GM12878 (cell line): Measurements from ENCODE around the gene FARSB. TPM values are rescaled to one million over a fixed set of nuclear protein-coding genes. Genes with fewer than 3 reads are reported as not detected.

Experiments used
- ATAC-seq: fragments of 200-7000 bp; cut with Tn5 transposase; 3 replicates; pipeline ENCODE4 v1.9.1; 2020; ENCODE audit warnings: mild to moderate bottlenecking, moderate library complexity
- BruUV-seq: library from RNA; stranded (reverse); fragments of 400-500 nt; replicated peaks from 2 replicates; lab custom pipeline; 2021; lab: Mats Ljungman, UMichigan
- CTCF ChIA-PET: fragments of 300-600 bp; sonication (Branson Sonifier 250); formaldehyde crosslinking; extraction: SDS; loops from one replicate; lab custom pipeline; 2021; ENCODE audit warnings: inconsistent platforms; lab: Yijun Ruan, JAX
- POLR2A ChIA-PET: fragments of 350-600 bp; formaldehyde crosslinking; extraction: SDS; loops from one replicate; lab custom pipeline; 2021; ENCODE audit warnings: inconsistent platforms; lab: Charles Lee
- RAD21 ChIA-PET: fragments of 300-600 bp; sonication (Branson Sonifier 250); formaldehyde crosslinking; loops from one replicate; lab custom pipeline; 2023; ENCODE audit warnings: antibody characterized with exemption; ENCODE audit not compliant: unreplicated experiment; lab: Charles Lee
- SMC1A ChIA-PET: fragments of 300-600 bp; sonication (Branson Sonifier 250); formaldehyde crosslinking; loops from one replicate; lab custom pipeline; 2023; ENCODE audit not compliant: unreplicated experiment, uncharacterized antibody; lab: Charles Lee
- DNase-seq: peaks from one replicate; pipeline ENCODE4 v3.0.0-alpha.2; 2011; ENCODE audit warnings: low read depth, low spot score
- FAIRE-seq: peaks from 3 replicates; lab custom pipeline; 2011; peaks lifted over from hg19 to GRCh38; lab: Jason Lieb, UNC
- H2AFZ ChIP-seq: 2 replicates; pipeline ENCODE4 v1.6.0; 2011; ENCODE audit warnings: low read depth, low read length, control low read depth; ENCODE audit not compliant: control insufficient read depth
- H3K27ac ChIP-seq: 2 replicates; pipeline ENCODE4 v1.5.1; 2011; ENCODE audit warnings: control low read depth; ENCODE audit not compliant: control insufficient read depth, insufficient read depth
- H3K27me3 ChIP-seq, 2 experiments: replicated peaks in 1 of 2; 2 replicates each; pipeline versions ENCODE4 v1.6.0 to v1.6.1; 2011; ENCODE audit warnings: low read length in 1 of 2; ENCODE audit not compliant: control insufficient read depth in 2 of 2, insufficient read depth in 2 of 2
- H3K36me3 ChIP-seq, 2 experiments: 2 replicates each; pipeline ENCODE4 v1.5.1; 2011; ENCODE audit warnings: low read length in 1 of 2; ENCODE audit not compliant: control insufficient read depth in 2 of 2, insufficient read depth in 2 of 2
- H3K4me1 ChIP-seq: 2 replicates; pipeline ENCODE4 v1.6.1; 2011; ENCODE audit warnings: mild to moderate bottlenecking, low read length, moderate library complexity, mixed read lengths; ENCODE audit not compliant: control insufficient read depth, insufficient read depth
- H3K4me2 ChIP-seq: 2 replicates; pipeline ENCODE4 v1.6.0; 2011; ENCODE audit warnings: control low read depth; ENCODE audit not compliant: control insufficient read depth, insufficient read depth
- H3K4me3 ChIP-seq: fragments of 200-600 bp; sonication (generic); 2 replicates; pipeline ENCODE4 v1.5.1; 2016
- H3K79me2 ChIP-seq: 2 replicates; pipeline ENCODE4 v1.6.0; 2011; ENCODE audit warnings: low read length; ENCODE audit not compliant: control insufficient read depth, insufficient read depth
- H3K9ac ChIP-seq: 2 replicates; pipeline ENCODE4 v1.8.0; 2011; ENCODE audit warnings: low read length, control low read depth, mixed read lengths; ENCODE audit not compliant: control insufficient read depth, insufficient read depth
- H3K9me3 ChIP-seq: replicated peaks from 3 replicates; pipeline ENCODE4 v1.5.1; 2011; ENCODE audit warnings: mild to moderate bottlenecking, low read length; ENCODE audit not compliant: control insufficient read depth, insufficient read depth
- H4K20me1 ChIP-seq: 2 replicates; pipeline ENCODE4 v1.6.0; 2011; ENCODE audit not compliant: control insufficient read depth, insufficient read depth
- KLF5 ChIP-seq: fragments of 450-650 bp; IDR thresholded peaks from 2 replicates; pipeline ENCODE4 v1.6.1; 2014; ENCODE audit warnings: mild to moderate bottlenecking; ENCODE audit not compliant: partially characterized antibody
- MXI1 ChIP-seq: fragments of 150-350 bp; IDR thresholded peaks from 2 replicates; pipeline ENCODE4 v1.6.1; 2011; ENCODE audit warnings: low read depth, mild to moderate bottlenecking, inconsistent platforms, low read length, improper control_type of control experiment
- MYC ChIP-seq: IDR thresholded peaks from 2 replicates; pipeline ENCODE4 v1.6.1; 2011; ENCODE audit warnings: mild to moderate bottlenecking, low read length, moderate library complexity, inconsistent platforms; ENCODE audit not compliant: insufficient read depth, insufficient replicate concordance, insufficient read length, severe bottlenecking
- NFXL1 ChIP-seq: fragments of 450-650 bp; IDR thresholded peaks from 2 replicates; pipeline ENCODE4 v1.6.1; 2017; ENCODE audit warnings: antibody characterized with exemption, mild to moderate bottlenecking, borderline replicate concordance
- PML ChIP-seq: IDR thresholded peaks from 2 replicates; pipeline ENCODE4 v1.6.1; 2012; ENCODE audit warnings: low read length, inconsistent platforms
- RAD51 ChIP-seq: fragments of 450-650 bp; IDR thresholded peaks from 2 replicates; pipeline ENCODE4 v1.6.1; 2016; ENCODE audit warnings: moderate library complexity, mild to moderate bottlenecking, inconsistent platforms
- SMAD1 ChIP-seq: fragments of 450-650 bp; IDR thresholded peaks from 2 replicates; pipeline ENCODE4 v1.6.1; 2018; ENCODE audit warnings: mild to moderate bottlenecking, low read depth; ENCODE audit not compliant: partially characterized antibody
- SMARCA5 ChIP-seq: fragments of 450-650 bp; IDR thresholded peaks from 2 replicates; pipeline ENCODE4 v1.6.1; 2017; ENCODE audit warnings: mild to moderate bottlenecking
- STAT1 ChIP-seq: fragments of 450-650 bp; conservative IDR thresholded peaks from 2 replicates; pipeline ENCODE4 v1.6.1; 2014; ENCODE audit warnings: antibody characterized with exemption, mild to moderate bottlenecking
- SUPT20H ChIP-seq: IDR thresholded peaks from 2 replicates; pipeline ENCODE4 v1.6.1; 2011; ENCODE audit warnings: low read depth, mild to moderate bottlenecking, low read length, moderate library complexity, borderline replicate concordance; ENCODE audit not compliant: control insufficient read depth
- WGBS: methylation state at CpG from one replicate; pipeline ENCODE4 v1.1.6; 2016; ENCODE audit warnings: low lambda C conversion rate; ENCODE audit not compliant: insufficient replicate concordance, insufficient coverage; ENCODE audit errors: missing lambda C conversion rate; 5-methylcytosine and 5-hydroxymethylcytosine counted together
- in situ Hi-C: fragments of 300-500 bp; cut with MboI; formaldehyde crosslinking; loops from 9 replicates; pipeline ENCODE4 v1.14.3; 2018; ENCODE audit warnings: mixed read lengths
- intact Hi-C: fragments of 100-400 bp; cut with micrococcal nuclease; formaldehyde crosslinking; loops from one replicate; pipeline ENCODE4 v1.14.2; 2022; ENCODE audit not compliant: unreplicated experiment
- polyA plus RNA-seq, 11 experiments: library from polyadenylated mRNA; depleted of rRNA in 4 of 11; unstranded in 6 of 11; stranded (reverse) in 5 of 11; fragments of >200 nt; fragmentation: Nextera tagmentation in 4 of 11; fragmentation: Illumina TruSeq in 1 of 11; extraction: Ambion mirVana in 4 of 11; extraction: Trizol in 1 of 11; gene quantifications; 1 replicate in 1 of 11; 2 replicates in 10 of 11; pipeline versions ENCODE4 v1.2.1 to v1.2.3, GENCODE V29; 2011 to 2016; ENCODE audit warnings: inconsistent platforms in 2 of 11, missing spikeins in 2 of 11, low read depth in 1 of 11
- total RNA-seq, 4 experiments: library from RNA; depleted of rRNA in 3 of 4; stranded (reverse); fragments of >200 nt in 3 of 4; fragmentation: Illumina TruSeq in 1 of 4; extraction: Trizol in 1 of 4; gene quantifications; 2 replicates each; pipeline versions ENCODE4 v1.2.1 to v1.2.3, GENCODE V29; 2013 to 2021

The FARSB gene
- total and polyA plus RNA-seq, 10 of the 15 experiments (the other 5 are each of a cell fraction or from before 2014, with no cell fraction given) = 32.4 to 127 (median 73.8) TPM

DNA sequence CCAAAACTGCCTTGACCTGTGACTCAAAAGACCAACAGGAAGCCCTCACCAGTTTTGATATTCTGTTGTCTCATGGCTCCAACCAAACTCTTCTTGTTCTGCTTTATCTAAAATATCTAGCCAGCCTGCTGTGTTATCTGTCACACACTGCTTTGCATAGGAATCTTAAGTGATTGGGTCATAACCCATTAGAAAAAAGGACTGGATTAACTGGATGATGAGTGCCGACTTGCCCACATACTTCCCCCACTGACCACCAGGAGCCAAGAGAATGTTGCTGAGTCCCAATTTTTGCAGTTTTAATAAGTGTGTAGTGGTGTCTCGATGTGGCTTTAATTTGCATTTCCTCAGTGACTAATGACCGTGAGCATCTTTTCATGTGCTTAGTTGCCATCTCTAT, 22.1 kb upstream of the FARSB start:
- POLR2A ChIA-PET = no interaction called here
- no peak overlapping the region for H2AFZ ChIP-seq
- H3K4me2 ChIP-seq = no peak overlapping the region
- in situ Hi-C loops = no loop called here
- intact Hi-C loops = no loop called here
- no peak overlapping the region for H3K27ac ChIP-seq
- H3K4me3 ChIP-seq = no peak overlapping the region
- H3K4me1 ChIP-seq = no peaks in the 10 kb centered on the region
- CTCF ChIA-PET = interaction anchor here (2.0 kb wide), 1 partner anchor 12 kb away, joined by 7 read pairs; no protein-coding TSS in a partner anchor
- no TSS peak for BruUV-seq
- no peaks in the 10 kb centered on the region for H3K9me3 ChIP-seq
- ATAC-seq = no peak
- H3K36me3 ChIP-seq = no peaks in the 10 kb centered on the region
- H3K9ac ChIP-seq = no peak overlapping the region
- no peaks in the 10 kb centered on the region for H4K20me1 ChIP-seq
- 42% methylated on average over 3 of the region's 3 CpGs for WGBS
- SMC1A ChIA-PET = interaction anchor here (0.9 to 1.1 kb wide), 2 partner anchors 37 to 229 kb away, joined by 3 read pairs; no protein-coding TSS in a partner anchor
- no peak for FAIRE-seq
- no peaks in the 10 kb centered on the region for H3K27me3 ChIP-seq
- RAD21 ChIA-PET = no interaction called here
- TF ChIP-seq MYC = no peak
- no peak for TF ChIP-seq NFXL1
- TF ChIP-seq KLF5 = no peak
- TF ChIP-seq SMAD1 = no peak
- TF ChIP-seq SUPT20H = no peak
- TF ChIP-seq STAT1 = no peak
- TF ChIP-seq MXI1 = no peak
- TF ChIP-seq PML = no peak
- no peaks in the 10 kb centered on the region for H3K79me2 ChIP-seq
- DNase-seq = no peak

DNA sequence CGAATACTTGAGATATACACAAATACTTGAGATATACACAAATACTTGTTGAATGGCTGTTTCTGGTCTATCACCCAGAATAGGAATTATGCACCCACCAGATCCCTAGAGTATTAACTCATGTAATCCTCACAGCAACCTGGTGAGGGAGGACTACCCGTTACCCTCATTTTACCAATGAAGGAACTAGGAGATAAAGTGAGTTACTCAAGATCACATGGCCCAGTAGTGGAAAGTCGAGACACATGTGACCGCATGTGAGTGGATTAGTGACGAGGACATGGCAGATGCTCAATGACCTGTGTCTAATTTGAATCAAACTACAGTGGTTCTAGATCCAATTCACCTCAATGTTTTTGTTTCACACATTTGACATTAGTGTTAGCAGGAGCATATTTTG, 18.0 kb upstream of the FARSB start:
- Histone ChIP-seq H3K4me2 (no peak overlapping the region), H2AFZ (no peak overlapping the region), H3K27ac (no peak overlapping the region), H3K4me3 (no peak overlapping the region), H3K9ac (no peak overlapping the region), H4K20me1 (no peaks in the 10 kb centered on the region), H3K79me2 (no peaks in the 10 kb centered on the region), H3K36me3 (no peaks in the 10 kb centered on the region)
- 38% methylated on average over 5 of the region's 5 CpGs for WGBS
- intact Hi-C loops (no loop called here), in situ Hi-C loops (no loop called here)
- POLR2A ChIA-PET = no interaction called here
- BruUV-seq = no TSS peak
- TF ChIP-seq SMARCA5 (no peak), RAD51 (peak; percentile 39; the same call in 1 of the 2 replicates)
- TF ChIP-seq, all 136 proteins: peak for 1
- ATAC-seq = peak; percentile 42
- no peaks in the 10 kb centered on the region for H3K9me3 ChIP-seq
- RAD21 ChIA-PET = no interaction called here
- no peaks in the 10 kb centered on the region for H3K4me1 ChIP-seq
- no peak for DNase-seq
- no peak for FAIRE-seq
- H3K27me3 ChIP-seq = peaks cover 3 to 8% of the 10 kb centered on the region in 2 experiments
- CTCF ChIA-PET = no interaction called here
- SMC1A ChIA-PET = no interaction called here
